ENCODE data around the gene CAB39L. TPM values are rescaled to one million over a fixed set of nuclear protein-coding genes. Genes with fewer than 3 reads are reported as not detected.

Gene CAB39L
- total and polyA plus RNA-seq, 2 donors from 2014 or later: 11.0 to 16.0 TPM

- intact Hi-C loops (cut with DNase I): loop anchor here (5.0 kb wide), 1 partner anchor 134 kb away; no protein-coding TSS in a partner anchor
These were observed 141.0 kb downstream of the CAB39L start for GRCh38 chr13:49302817-49303216.

GRCh38 chr13:49302222-49302621 is 141.6 kb downstream of the CAB39L start:
- Histone ChIP-seq H3K4me1 (ENCODE audit: control insufficient read depth in 2 of 3, insufficient read depth in 2 of 3, low read depth in 1 of 3, low read length in 3 of 3) (peaks cover 0 to 3% (median 3%) of the 10 kb centered on the region in 3 donors), H3K9ac (ENCODE audit: low read length in 3 of 3) (no peak overlapping the region), H3K9me3 (ENCODE audit: control insufficient read depth in 2 of 3, insufficient read depth in 1 of 3, low read length in 3 of 3) (no peaks in the 10 kb centered on the region), H3K27ac (ENCODE audit: low read depth in 2 of 2, low read length in 2 of 2) (no peak overlapping the region), H3K36me3 (ENCODE audit: control insufficient read depth in 2 of 3, insufficient read depth in 3 of 3, low read length in 3 of 3) (no peaks in the 10 kb centered on the region), H3K27me3 (ENCODE audit: control insufficient read depth, insufficient read depth, low read length) (no peaks in the 10 kb centered on the region), H3K4me3 (ENCODE audit: low read length in 3 of 3) (no peak overlapping the region)
- FAIRE-seq (no peak), DNase-seq (no peak)
- intact Hi-C loops (cut with DNase I): loop anchor here (5.0 kb wide), 1 partner anchor 135 kb away; no protein-coding TSS in a partner anchor
- no peak for TF ChIP-seq CTCF (IDR thresholded peaks at IDR 0.05; ENCODE audit: borderline replicate concordance, extremely low read depth, insufficient read depth)

More at GRCh38 chr13:49302817-49303216, 141.0 kb downstream of the CAB39L start:
- no peak for TF ChIP-seq CTCF (IDR thresholded peaks at IDR 0.05; ENCODE audit: borderline replicate concordance, extremely low read depth, insufficient read depth)
- no peak overlapping the region for H3K27ac ChIP-seq (ENCODE audit: low read depth in 2 of 2, low read length in 2 of 2)
- no peaks in the 10 kb centered on the region for H3K36me3 ChIP-seq (ENCODE audit: control insufficient read depth in 2 of 3, insufficient read depth in 3 of 3, low read length in 3 of 3)
- no peak overlapping the region for H3K4me3 ChIP-seq (ENCODE audit: low read length in 3 of 3)
- no peaks in the 10 kb centered on the region for H3K9me3 ChIP-seq (ENCODE audit: control insufficient read depth in 2 of 3, insufficient read depth in 1 of 3, low read length in 3 of 3)
- H3K4me1 ChIP-seq (ENCODE audit: control insufficient read depth in 2 of 3, insufficient read depth in 2 of 3, low read depth in 1 of 3, low read length in 3 of 3): peaks cover 0 to 3% (median 3%) of the 10 kb centered on the region in 3 donors
- H3K9ac ChIP-seq (ENCODE audit: low read length in 3 of 3): no peak overlapping the region
- FAIRE-seq: no peak
- DNase-seq: no peak
- H3K27me3 ChIP-seq (ENCODE audit: control insufficient read depth, insufficient read depth, low read length): no peaks in the 10 kb centered on the region

- DNase-seq (peak in 4 of 5 donors; percentile 57 to 79 (median 69)), FAIRE-seq (peak; percentile 74)
- intact Hi-C loops (cut with DNase I): loop anchor here (5.0 kb wide), 1 partner anchor 136 kb away; no protein-coding TSS in a partner anchor
- Histone ChIP-seq H3K36me3 (ENCODE audit: control insufficient read depth in 2 of 3, insufficient read depth in 3 of 3, low read length in 3 of 3) (no peaks in the 10 kb centered on the region), H3K4me1 (ENCODE audit: control insufficient read depth in 2 of 3, insufficient read depth in 2 of 3, low read depth in 1 of 3, low read length in 3 of 3) (peaks cover 0 to 3% (median 3%) of the 10 kb centered on the region in 3 donors), H3K27me3 (ENCODE audit: control insufficient read depth, insufficient read depth, low read length) (no peaks in the 10 kb centered on the region), H3K4me3 (ENCODE audit: low read length in 3 of 3) (peak overlapping the region in 2 of 3 donors; percentile 48 to 62), H3K9me3 (ENCODE audit: control insufficient read depth in 2 of 3, insufficient read depth in 1 of 3, low read length in 3 of 3) (no peaks in the 10 kb centered on the region), H3K27ac (ENCODE audit: low read depth in 2 of 2, low read length in 2 of 2) (no peak overlapping the region), H3K9ac (ENCODE audit: low read length in 3 of 3) (no peak overlapping the region)
- TF ChIP-seq CTCF (IDR thresholded peaks at IDR 0.05; ENCODE audit: borderline replicate concordance, extremely low read depth, insufficient read depth): peak; percentile 89
These were observed 142.9 kb downstream of the CAB39L start for GRCh38 chr13:49300739-49301589.
